SK-N-SH treated with all-trans-retinoic acid at 6 μM for 48 hours (cell line): ENCODE measurements around the gene TPM4.

Experiments
- ATAC-seq: fragments of 200-7000 bp; cut with Tn5 transposase; 3 replicates; pipeline ENCODE4 v1.9.1; 2020; ENCODE audit warnings: mild to moderate bottlenecking, moderate library complexity
- ARNTL ChIP-seq: fragments of 450-650 bp; formaldehyde crosslinking; IDR thresholded peaks from 2 replicates; pipeline ENCODE4 v1.5.0; 2020; ENCODE audit warnings: low read depth, mild to moderate bottlenecking, moderate library complexity, borderline replicate concordance
- BACH2 ChIP-seq: fragments of 250-450 bp; sonication (Bioruptor Pico); IDR thresholded peaks from 2 replicates; pipeline ENCODE4 v1.9.0; 2021; ENCODE audit warnings: mild to moderate bottlenecking, borderline replicate concordance
- CREB5 ChIP-seq: fragments of 250-450 bp; sonication (Bioruptor Pico); IDR thresholded peaks from 2 replicates; pipeline ENCODE4 v1.5.1; 2020; ENCODE audit warnings: low read depth, mild to moderate bottlenecking, moderate library complexity
- CSDC2 ChIP-seq: fragments of 250-450 bp; sonication (Bioruptor Pico); IDR thresholded peaks from 2 replicates; pipeline ENCODE4 v1.5.0; 2020; ENCODE audit warnings: mild to moderate bottlenecking, moderate library complexity
- CSRNP3 ChIP-seq: fragments of 250-450 bp; sonication (Bioruptor Pico); IDR thresholded peaks from 2 replicates; pipeline ENCODE4 v1.5.1; 2021; ENCODE audit warnings: mild to moderate bottlenecking, moderate library complexity
- ESRRG ChIP-seq: fragments of 250-450 bp; sonication (Bioruptor Pico); IDR thresholded peaks from 2 replicates; pipeline ENCODE4 v1.6.1; 2021; ENCODE audit warnings: mild to moderate bottlenecking
- GLIS3 ChIP-seq: fragments of 250-450 bp; sonication (Bioruptor Pico); IDR thresholded peaks from 2 replicates; pipeline ENCODE4 v1.5.0; 2020; ENCODE audit warnings: mild to moderate bottlenecking, moderate library complexity
- ISL1 ChIP-seq: fragments of 250-450 bp; sonication (Bioruptor Pico); IDR thresholded peaks from 2 replicates; pipeline ENCODE4 v2.1.2; 2022; ENCODE audit warnings: mild to moderate bottlenecking, moderate library complexity
- OSR1 ChIP-seq: fragments of 250-450 bp; sonication (Bioruptor Pico); IDR thresholded peaks from 2 replicates; pipeline ENCODE4 v1.8.0; 2022; ENCODE audit warnings: moderate library complexity, mild to moderate bottlenecking, inconsistent platforms
- PATZ1 ChIP-seq: fragments of 250-450 bp; sonication (Bioruptor Pico); IDR thresholded peaks from 2 replicates; pipeline ENCODE4 v1.8.0; 2020; ENCODE audit warnings: mild to moderate bottlenecking, moderate library complexity, borderline replicate concordance
- POU6F1 ChIP-seq: fragments of 250-450 bp; sonication (Bioruptor Pico); IDR thresholded peaks from 2 replicates; pipeline ENCODE4 v1.8.0; 2021; ENCODE audit warnings: low read depth, mild to moderate bottlenecking, moderate library complexity, borderline replicate concordance
- PPARA ChIP-seq: fragments of 250-450 bp; sonication (Bioruptor Pico); IDR thresholded peaks from 2 replicates; pipeline ENCODE4 v1.5.0; 2020; ENCODE audit warnings: mild to moderate bottlenecking, borderline replicate concordance
- RARB ChIP-seq: fragments of 250-450 bp; sonication (Bioruptor Pico); IDR thresholded peaks from 2 replicates; pipeline ENCODE4 v1.8.0; 2021; ENCODE audit warnings: mild to moderate bottlenecking, moderate library complexity
- SNAI2 ChIP-seq: fragments of 250-450 bp; sonication (Bioruptor Pico); IDR thresholded peaks from 2 replicates; pipeline ENCODE4 v1.5.0; 2020; ENCODE audit warnings: mild to moderate bottlenecking, moderate library complexity
- TCF4 ChIP-seq: fragments of 250-450 bp; sonication (Bioruptor Pico); IDR thresholded peaks from 2 replicates; pipeline ENCODE4 v1.8.0; 2021; ENCODE audit warnings: mild to moderate bottlenecking, moderate library complexity, borderline replicate concordance
- TOX ChIP-seq: fragments of 250-450 bp; sonication (Bioruptor Pico); IDR thresholded peaks from 2 replicates; pipeline ENCODE4 v1.8.0; 2021; ENCODE audit warnings: mild to moderate bottlenecking, moderate library complexity, borderline replicate concordance
- TSHZ2 ChIP-seq: fragments of 250-450 bp; sonication (Bioruptor Pico); IDR thresholded peaks from 2 replicates; pipeline ENCODE4 v1.5.0; 2020; ENCODE audit warnings: mild to moderate bottlenecking, moderate library complexity
- ZC3H10 ChIP-seq: fragments of 250-450 bp; sonication (Bioruptor Pico); IDR thresholded peaks from 2 replicates; pipeline ENCODE4 v1.5.1; 2021; ENCODE audit warnings: mild to moderate bottlenecking, moderate library complexity
- ZFP3 ChIP-seq: fragments of 250-450 bp; sonication (Bioruptor Pico); IDR thresholded peaks from 2 replicates; pipeline ENCODE4 v1.5.0; 2020; ENCODE audit warnings: mild to moderate bottlenecking, moderate library complexity
- ZFP30 ChIP-seq: fragments of 450-650 bp; formaldehyde crosslinking; IDR thresholded peaks from 2 replicates; pipeline ENCODE4 v1.5.0; 2022; ENCODE audit warnings: mild to moderate bottlenecking, moderate library complexity
- ZNF565 ChIP-seq: fragments of 450-650 bp; formaldehyde crosslinking; conservative IDR thresholded peaks from 2 replicates; pipeline ENCODE4 v1.5.0; 2020; ENCODE audit warnings: low read depth, mild to moderate bottlenecking, moderate library complexity
- ZNF70 ChIP-seq: fragments of 450-650 bp; formaldehyde crosslinking; IDR thresholded peaks from 2 replicates; pipeline ENCODE4 v1.5.0; 2020; ENCODE audit warnings: mild to moderate bottlenecking, moderate library complexity
- ZNF8 ChIP-seq: fragments of 450-650 bp; formaldehyde crosslinking; IDR thresholded peaks from 2 replicates; pipeline ENCODE4 v1.5.0; 2020; ENCODE audit warnings: mild to moderate bottlenecking, moderate library complexity

Gene TPM4

GRCh38 chr19:16034958-16035560 lies 41.2 kb upstream of the TPM4 start:
- ATAC-seq: no peak
- TF ChIP-seq PATZ1 (CRISPR knock-in tag) (no peak), CSDC2 (CRISPR knock-in tag) (no peak), OSR1 (CRISPR knock-in tag) (no peak), ZC3H10 (no peak), ESRRG (CRISPR knock-in tag) (no peak), SNAI2 (CRISPR knock-in tag) (no peak)
- TF ChIP-seq, all 23 proteins: peak for 0

- no peak for ATAC-seq
- TF ChIP-seq ZFP30 (CRISPR knock-in tag) (no peak), POU6F1 (no peak), TCF4 (CRISPR knock-in tag) (no peak), GLIS3 (no peak), ISL1 (CRISPR knock-in tag) (no peak), ZNF70 (no peak), ARNTL (CRISPR knock-in tag) (no peak), PPARA (CRISPR knock-in tag) (no peak), ZNF565 (CRISPR knock-in tag) (no peak), ZNF8 (CRISPR knock-in tag) (no peak), TSHZ2 (CRISPR knock-in tag) (no peak), ESRRG (CRISPR knock-in tag) (no peak)
- TF ChIP-seq, all 23 proteins: peak for 0
Measured at GRCh38 chr19:16035601-16036297, 40.5 kb upstream of the TPM4 start.

- no peak for ATAC-seq
- TF ChIP-seq TOX (CRISPR knock-in tag): no peak
- TF ChIP-seq ISL1 (CRISPR knock-in tag): no peak
- TF ChIP-seq GLIS3: no peak
- TF ChIP-seq SNAI2 (CRISPR knock-in tag): no peak
- no peak for TF ChIP-seq ESRRG (CRISPR knock-in tag)
- no peak for TF ChIP-seq CREB5 (CRISPR knock-in tag)
- TF ChIP-seq RARB: no peak
- no peak for TF ChIP-seq ZFP3 (CRISPR knock-in tag)
- TF ChIP-seq CSDC2 (CRISPR knock-in tag): no peak
- TF ChIP-seq TCF4 (CRISPR knock-in tag): no peak
- TF ChIP-seq TSHZ2 (CRISPR knock-in tag): no peak
- no peak for TF ChIP-seq ZFP30 (CRISPR knock-in tag)
- no peak for TF ChIP-seq OSR1 (CRISPR knock-in tag)
- TF ChIP-seq BACH2: no peak
- TF ChIP-seq ZNF70: no peak
- no peak for TF ChIP-seq CSRNP3
- no peak for TF ChIP-seq ZNF8 (CRISPR knock-in tag)
- no peak for TF ChIP-seq PPARA (CRISPR knock-in tag)
Measured at GRCh38 chr19:16036397-16036925, 39.8 kb upstream of the TPM4 start.
